ENCODE results near the gene ANKRD33B.

ANKRD33B gene

DNA sequence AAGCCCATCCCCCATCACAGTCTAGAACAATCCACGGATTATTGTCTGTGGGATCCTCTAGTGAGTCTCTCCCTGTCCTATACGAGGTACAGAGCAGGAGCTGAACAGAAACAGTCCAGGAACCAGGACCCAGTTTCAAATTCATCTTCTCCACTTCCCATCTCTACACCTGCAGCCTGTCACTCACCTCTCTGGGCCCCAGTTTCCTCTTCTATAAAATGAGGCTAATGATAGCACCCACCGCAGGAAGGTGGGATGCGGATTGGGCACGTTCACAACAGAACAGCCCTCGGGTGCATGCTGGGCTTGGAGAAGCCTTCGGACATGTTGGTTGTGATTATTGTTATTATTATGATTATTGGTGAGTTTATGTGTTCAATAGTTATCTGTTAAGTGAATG, 78.5 kb downstream of the ANKRD33B start:
- no peak overlapping the region for H3K27ac ChIP-seq (ENCODE audit: low read depth, low read length, severe bottlenecking)
- no peak overlapping the region for H3K4me3 ChIP-seq (ENCODE audit: extremely low read depth, insufficient read depth, low read length, poor library complexity, severe bottlenecking)
- H3K4me1 ChIP-seq (ENCODE audit: control insufficient read depth, insufficient read depth, low read length, poor library complexity, severe bottlenecking), result no peaks in the 10 kb centered on the region
- peaks cover 11% of the 10 kb centered on the region for H3K36me3 ChIP-seq (ENCODE audit: control insufficient read depth, insufficient read depth, low read length)
- H3K9me3 ChIP-seq (ENCODE audit: control insufficient read depth, low read length), result no peaks in the 10 kb centered on the region
- 92 to 96% methylated on average over 3 to 7 of the region's 7 CpGs for WGBS, 2 experiments (ENCODE audit: insufficient coverage in 2 of 2)

DNA sequence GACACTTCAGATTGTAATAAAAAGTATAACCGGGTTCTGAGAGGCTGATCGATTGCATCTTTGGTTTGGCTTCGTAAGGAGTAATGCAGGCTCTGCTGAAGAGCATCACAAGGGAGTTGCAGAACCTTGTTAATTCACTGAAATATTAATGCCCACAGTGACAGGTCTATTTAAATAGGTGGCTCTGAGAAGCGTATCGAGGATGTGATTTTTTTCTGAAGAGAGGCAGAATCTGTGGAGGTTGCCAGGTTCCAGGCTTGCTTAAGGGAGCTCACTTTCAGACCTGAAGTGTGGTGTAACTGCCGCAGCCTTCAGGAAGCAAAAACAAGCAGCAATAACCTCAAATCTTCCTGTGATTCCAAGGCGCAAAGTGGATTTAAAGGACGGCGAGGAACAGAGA, 80.3 kb downstream of the ANKRD33B start:
- Histone ChIP-seq H3K9me3 (ENCODE audit: control insufficient read depth, low read length) (no peaks in the 10 kb centered on the region), H3K27ac (ENCODE audit: low read depth, low read length, severe bottlenecking) (no peak overlapping the region), H3K4me1 (ENCODE audit: control insufficient read depth, insufficient read depth, low read length, poor library complexity, severe bottlenecking) (no peaks in the 10 kb centered on the region), H3K4me3 (ENCODE audit: extremely low read depth, insufficient read depth, low read length, poor library complexity, severe bottlenecking) (no peak overlapping the region), H3K36me3 (ENCODE audit: control insufficient read depth, insufficient read depth, low read length) (peaks cover 2% of the 10 kb centered on the region)
- WGBS, 2 experiments (ENCODE audit: insufficient coverage in 2 of 2), result 84 to 93% methylated on average over 6 to 7 of the region's 9 CpGs

GRCh38 chr5:10645146-10645545, 81.3 kb downstream of the ANKRD33B start:
- peaks cover 2% of the 10 kb centered on the region for H3K36me3 ChIP-seq (ENCODE audit: control insufficient read depth, insufficient read depth, low read length)
- H3K27ac ChIP-seq (ENCODE audit: low read depth, low read length, severe bottlenecking), result no peak overlapping the region
- H3K9me3 ChIP-seq (ENCODE audit: control insufficient read depth, low read length), result no peaks in the 10 kb centered on the region
- 100% methylated on average over 1 of the region's 3 CpGs for WGBS, 2 experiments (ENCODE audit: insufficient coverage in 2 of 2)
- H3K4me3 ChIP-seq (ENCODE audit: extremely low read depth, insufficient read depth, low read length, poor library complexity, severe bottlenecking), result no peak overlapping the region
- no peaks in the 10 kb centered on the region for H3K4me1 ChIP-seq (ENCODE audit: control insufficient read depth, insufficient read depth, low read length, poor library complexity, severe bottlenecking)

GRCh38 chr5:10645671-10646070, 81.8 kb downstream of the ANKRD33B start:
- Histone ChIP-seq H3K9me3 (ENCODE audit: control insufficient read depth, low read length) (no peaks in the 10 kb centered on the region), H3K27ac (ENCODE audit: low read depth, low read length, severe bottlenecking) (no peak overlapping the region), H3K36me3 (ENCODE audit: control insufficient read depth, insufficient read depth, low read length) (peaks cover 6% of the 10 kb centered on the region), H3K4me1 (ENCODE audit: control insufficient read depth, insufficient read depth, low read length, poor library complexity, severe bottlenecking) (no peaks in the 10 kb centered on the region), H3K4me3 (ENCODE audit: extremely low read depth, insufficient read depth, low read length, poor library complexity, severe bottlenecking) (no peak overlapping the region)
- 79 to 95% methylated on average over 5 of the region's 6 CpGs for WGBS, 2 experiments (ENCODE audit: insufficient coverage in 2 of 2)

DNA sequence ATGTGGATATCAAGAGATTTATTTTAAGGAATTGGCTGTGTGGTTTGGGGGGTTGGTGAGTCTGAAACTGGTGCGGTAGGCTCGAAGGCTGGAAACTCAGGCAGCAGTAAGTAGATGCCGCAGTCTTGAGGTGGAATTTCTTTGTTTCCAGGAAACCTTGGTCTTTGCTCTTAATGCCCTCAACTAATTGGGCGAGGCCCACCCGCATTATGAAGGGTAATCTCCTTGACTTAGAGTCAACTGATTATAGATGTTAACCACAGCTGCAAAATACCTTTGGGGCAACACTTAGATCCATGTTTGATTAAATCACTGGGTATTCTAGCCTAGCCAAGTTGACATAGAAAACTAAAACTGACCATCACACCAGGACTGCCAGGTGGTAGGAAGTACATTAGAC, 83.8 kb downstream of the ANKRD33B start:
- Histone ChIP-seq H3K9me3 (ENCODE audit: control insufficient read depth, low read length) (no peaks in the 10 kb centered on the region), H3K36me3 (ENCODE audit: control insufficient read depth, insufficient read depth, low read length) (peaks cover 16% of the 10 kb centered on the region), H3K4me3 (ENCODE audit: extremely low read depth, insufficient read depth, low read length, poor library complexity, severe bottlenecking) (no peak overlapping the region), H3K4me1 (ENCODE audit: control insufficient read depth, insufficient read depth, low read length, poor library complexity, severe bottlenecking) (no peaks in the 10 kb centered on the region), H3K27ac (ENCODE audit: low read depth, low read length, severe bottlenecking) (no peak overlapping the region)
- WGBS, 2 experiments (ENCODE audit: insufficient coverage in 2 of 2), result 94 to 100% methylated on average over 5 of the region's 5 CpGs

DNA sequence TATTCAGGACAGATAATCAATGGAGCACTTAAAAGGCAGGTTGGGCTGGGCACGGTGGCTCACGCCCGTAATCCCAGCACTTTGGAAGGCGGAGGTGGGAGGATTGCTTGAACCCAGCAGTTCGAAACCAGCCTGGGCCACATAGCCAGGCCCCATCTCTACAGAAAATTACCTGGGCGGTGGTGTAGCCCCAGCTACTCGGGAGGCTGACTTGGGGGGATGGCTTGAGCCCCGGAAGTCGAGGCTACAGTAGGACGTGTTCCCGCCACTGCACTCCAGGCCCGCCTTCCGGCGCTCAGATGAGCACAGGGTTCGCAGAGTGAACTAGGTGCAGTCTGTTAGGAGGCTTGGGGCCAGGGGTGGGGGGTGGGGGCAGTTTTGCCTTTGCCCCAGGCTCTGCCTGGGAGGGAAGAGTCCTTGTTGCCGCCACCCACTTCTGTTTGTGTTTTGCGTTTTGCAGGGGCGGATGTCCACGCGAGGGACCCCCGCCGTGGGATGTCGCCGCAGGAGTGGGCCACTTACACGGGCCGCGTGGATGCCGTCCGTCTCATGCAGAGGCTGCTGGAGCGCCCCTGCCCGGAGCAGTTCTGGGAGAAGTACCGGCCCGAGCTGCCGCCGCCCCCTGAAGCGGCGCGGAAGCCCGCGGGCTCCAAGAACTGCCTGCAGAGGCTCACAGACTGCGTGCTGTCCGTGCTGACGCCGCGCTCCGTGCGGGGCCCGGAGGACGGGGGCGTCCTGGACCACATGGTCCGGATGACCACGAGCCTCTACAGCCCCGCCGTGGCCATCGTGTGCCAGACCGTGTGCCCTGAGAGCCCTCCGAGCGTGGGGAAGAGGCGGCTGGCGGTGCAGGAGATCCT, 85.2 kb downstream of the ANKRD33B start:
- H3K4me3 ChIP-seq (ENCODE audit: extremely low read depth, insufficient read depth, low read length, poor library complexity, severe bottlenecking), result no peak overlapping the region
- no peaks in the 10 kb centered on the region for H3K4me1 ChIP-seq (ENCODE audit: control insufficient read depth, insufficient read depth, low read length, poor library complexity, severe bottlenecking)
- H3K27ac ChIP-seq (ENCODE audit: low read depth, low read length, severe bottlenecking), result no peak overlapping the region
- H3K36me3 ChIP-seq (ENCODE audit: control insufficient read depth, insufficient read depth, low read length), result peaks cover 21% of the 10 kb centered on the region
- H3K9me3 ChIP-seq (ENCODE audit: control insufficient read depth, low read length), result no peaks in the 10 kb centered on the region
- WGBS, 2 experiments (ENCODE audit: insufficient coverage in 2 of 2), result 97% methylated on average over 55 to 56 of the region's 60 CpGs

- 95% methylated on average over 46 to 49 of the region's 68 CpGs for WGBS, 2 experiments (ENCODE audit: insufficient coverage in 2 of 2)
- no peaks in the 10 kb centered on the region for H3K4me1 ChIP-seq (ENCODE audit: control insufficient read depth, insufficient read depth, low read length, poor library complexity, severe bottlenecking)
- peaks cover 25% of the 10 kb centered on the region for H3K36me3 ChIP-seq (ENCODE audit: control insufficient read depth, insufficient read depth, low read length)
- H3K4me3 ChIP-seq (ENCODE audit: extremely low read depth, insufficient read depth, low read length, poor library complexity, severe bottlenecking), result no peak overlapping the region
- H3K9me3 ChIP-seq (ENCODE audit: control insufficient read depth, low read length), result no peaks in the 10 kb centered on the region
- no peak overlapping the region for H3K27ac ChIP-seq (ENCODE audit: low read depth, low read length, severe bottlenecking)
Observed at GRCh38 chr5:10649666-10650380, 86.0 kb downstream of the ANKRD33B start.

- Histone ChIP-seq H3K27ac (ENCODE audit: low read depth, low read length, severe bottlenecking) (no peak overlapping the region), H3K36me3 (ENCODE audit: control insufficient read depth, insufficient read depth, low read length) (peaks cover 32% of the 10 kb centered on the region), H3K4me1 (ENCODE audit: control insufficient read depth, insufficient read depth, low read length, poor library complexity, severe bottlenecking) (no peaks in the 10 kb centered on the region), H3K4me3 (ENCODE audit: extremely low read depth, insufficient read depth, low read length, poor library complexity, severe bottlenecking) (no peak overlapping the region), H3K9me3 (ENCODE audit: control insufficient read depth, low read length) (no peaks in the 10 kb centered on the region)
- WGBS, 2 experiments (ENCODE audit: insufficient coverage in 2 of 2), result 94 to 96% methylated on average over 13 of the region's 13 CpGs
Observed at GRCh38 chr5:10652151-10652550, 88.3 kb downstream of the ANKRD33B start.

DNA sequence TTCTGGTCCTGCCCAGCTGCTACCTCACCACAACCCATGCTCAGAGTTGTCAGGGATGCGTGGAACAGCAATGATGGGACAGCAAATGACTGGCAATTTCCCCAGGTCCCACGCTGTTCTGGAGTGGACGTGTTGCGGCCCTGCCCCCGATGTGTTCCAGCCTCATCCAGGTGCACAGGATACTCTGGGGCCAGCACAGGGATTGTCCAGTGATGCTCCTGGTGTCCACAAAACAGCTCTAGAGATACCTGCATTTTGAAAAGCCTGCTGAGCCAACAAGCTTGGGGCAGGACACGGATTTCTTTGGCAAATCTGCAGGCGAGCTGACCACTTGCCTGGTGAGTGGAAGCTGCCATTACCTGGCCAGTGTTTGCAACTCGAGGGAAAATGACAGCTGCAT, 88.7 kb downstream of the ANKRD33B start:
- H3K9me3 ChIP-seq (ENCODE audit: control insufficient read depth, low read length), result no peaks in the 10 kb centered on the region
- no peak overlapping the region for H3K4me3 ChIP-seq (ENCODE audit: extremely low read depth, insufficient read depth, low read length, poor library complexity, severe bottlenecking)
- H3K27ac ChIP-seq (ENCODE audit: low read depth, low read length, severe bottlenecking), result no peak overlapping the region
- WGBS, 2 experiments (ENCODE audit: insufficient coverage in 2 of 2), result 87 to 91% methylated on average over 7 to 8 of the region's 8 CpGs
- H3K4me1 ChIP-seq (ENCODE audit: control insufficient read depth, insufficient read depth, low read length, poor library complexity, severe bottlenecking), result no peaks in the 10 kb centered on the region
- H3K36me3 ChIP-seq (ENCODE audit: control insufficient read depth, insufficient read depth, low read length), result peaks cover 32% of the 10 kb centered on the region

- no peak overlapping the region for H3K4me3 ChIP-seq (ENCODE audit: extremely low read depth, insufficient read depth, low read length, poor library complexity, severe bottlenecking)
Observed at GRCh38 chr5:10653043-10653442, 89.2 kb downstream of the ANKRD33B start.

More at GRCh38 chr5:10653043-10653442, 89.2 kb downstream of the ANKRD33B start:
- H3K9me3 ChIP-seq (ENCODE audit: control insufficient read depth, low read length), result no peaks in the 10 kb centered on the region
- 77 to 86% methylated on average over 3 to 4 of the region's 4 CpGs for WGBS, 2 experiments (ENCODE audit: insufficient coverage in 2 of 2)
- no peak overlapping the region for H3K27ac ChIP-seq (ENCODE audit: low read depth, low read length, severe bottlenecking)
- no peaks in the 10 kb centered on the region for H3K4me1 ChIP-seq (ENCODE audit: control insufficient read depth, insufficient read depth, low read length, poor library complexity, severe bottlenecking)
- peaks cover 32% of the 10 kb centered on the region for H3K36me3 ChIP-seq (ENCODE audit: control insufficient read depth, insufficient read depth, low read length)
